Activated CD8-positive, alpha-beta memory T cell treated with anti-CD3 and anti-CD28 coated beads, Interleukin-2, amount 10 ng/mL, durations not matched to agents 7 days and 5 days (primary cell): ENCODE results near the gene GPC6. TPM values are rescaled to one million over a fixed set of nuclear protein-coding genes. Genes with fewer than 3 reads are reported as not detected.

Source experiments
- ATAC-seq: fragments of 150-1000 bp; cut with Tn5 transposase; one replicate; pipeline ENCODE4 v1.10.0; 2021; ENCODE audit warnings: moderate library complexity
- CTCF ChIA-PET: fragments of 350-600 bp; sonication (Branson Sonifier 250); formaldehyde crosslinking; loops from one replicate; lab custom pipeline; 2021; ENCODE audit warnings: antibody characterized with exemption; lab: Charles Lee
- DNase-seq: peaks from one replicate; pipeline ENCODE4 v3.0.0-alpha.2; 2020
- H3K27ac Mint-ChIP-seq: one replicate; pipeline ENCODE4 v1.8.0; 2021; ENCODE audit warnings: mild to moderate bottlenecking, mixed read lengths
- H3K27me3 Mint-ChIP-seq: one replicate; pipeline ENCODE4 v1.8.0; 2021; ENCODE audit warnings: mixed read lengths
- H3K36me3 Mint-ChIP-seq: one replicate; pipeline ENCODE4 v1.8.0; 2021; ENCODE audit warnings: mild to moderate bottlenecking, mixed read lengths
- H3K4me1 Mint-ChIP-seq: one replicate; pipeline ENCODE4 v1.8.0; 2021; ENCODE audit warnings: mixed read lengths
- H3K4me3 Mint-ChIP-seq: one replicate; pipeline ENCODE4 v1.8.0; 2021; ENCODE audit warnings: mild to moderate bottlenecking, moderate library complexity, mixed read lengths
- H3K9me3 Mint-ChIP-seq: one replicate; pipeline ENCODE4 v1.8.0; 2022; ENCODE audit warnings: low read depth, mixed read lengths
- total RNA-seq, 2 experiments: library from RNA; stranded (reverse); gene quantifications; one replicate each; pipeline ENCODE4 v1.2.3, GENCODE V29; 2021

Gene GPC6
- total RNA-seq, 2 experiments from 2014 or later = not detected

- no peak for ATAC-seq
- Mint-ChIP-seq H3K27ac (no peak overlapping the region), H3K4me1 (no peaks in the 10 kb centered on the region), H3K36me3 (no peaks in the 10 kb centered on the region), H3K4me3 (no peak overlapping the region), H3K27me3 (no peaks in the 10 kb centered on the region), H3K9me3 (peaks cover 8% of the 10 kb centered on the region)
- CTCF ChIA-PET = no interaction called here
- no peak for DNase-seq
Measured at GRCh38 chr13:93243375-93244063, 16.9 kb downstream of the GPC6 start.

- Mint-ChIP-seq H3K27ac (no peak overlapping the region), H3K4me3 (no peak overlapping the region), H3K36me3 (no peaks in the 10 kb centered on the region), H3K27me3 (no peaks in the 10 kb centered on the region), H3K9me3 (peaks cover 3% of the 10 kb centered on the region), H3K4me1 (no peaks in the 10 kb centered on the region)
- ATAC-seq (no peak), DNase-seq (no peak)
- CTCF ChIA-PET = no interaction called here
Measured at GRCh38 chr13:93244141-93244917, 17.7 kb downstream of the GPC6 start.

GRCh38 chr13:93244918-93245280, 18.3 kb downstream of the GPC6 start:
- no peak overlapping the region for H3K4me3 Mint-ChIP-seq
- no peaks in the 10 kb centered on the region for H3K36me3 Mint-ChIP-seq
- CTCF ChIA-PET = no interaction called here
- DNase-seq = no peak
- no peaks in the 10 kb centered on the region for H3K9me3 Mint-ChIP-seq
- H3K4me1 Mint-ChIP-seq = no peaks in the 10 kb centered on the region
- ATAC-seq = no peak
- no peak overlapping the region for H3K27ac Mint-ChIP-seq
- H3K27me3 Mint-ChIP-seq = no peaks in the 10 kb centered on the region

GRCh38 chr13:93246069-93246468, 19.5 kb downstream of the GPC6 start:
- CTCF ChIA-PET = no interaction called here
- no peaks in the 10 kb centered on the region for H3K9me3 Mint-ChIP-seq
- DNase-seq (no peak), ATAC-seq (no peak)
- H3K27ac Mint-ChIP-seq = no peak overlapping the region
- no peaks in the 10 kb centered on the region for H3K4me1 Mint-ChIP-seq
- H3K27me3 Mint-ChIP-seq = no peaks in the 10 kb centered on the region
- H3K36me3 Mint-ChIP-seq = no peaks in the 10 kb centered on the region
- H3K4me3 Mint-ChIP-seq = no peak overlapping the region

- CTCF ChIA-PET = no interaction called here
- no peak for ATAC-seq
- Mint-ChIP-seq H3K27me3 (no peaks in the 10 kb centered on the region), H3K4me1 (no peaks in the 10 kb centered on the region), H3K36me3 (no peaks in the 10 kb centered on the region), H3K9me3 (no peaks in the 10 kb centered on the region), H3K4me3 (no peak overlapping the region), H3K27ac (no peak overlapping the region)
- no peak for DNase-seq
Measured at GRCh38 chr13:93248627-93249047, 22.0 kb downstream of the GPC6 start.

- Mint-ChIP-seq H3K36me3 (no peaks in the 10 kb centered on the region), H3K4me1 (no peaks in the 10 kb centered on the region), H3K27me3 (no peaks in the 10 kb centered on the region), H3K27ac (no peak overlapping the region), H3K4me3 (no peak overlapping the region), H3K9me3 (no peaks in the 10 kb centered on the region)
- CTCF ChIA-PET = no interaction called here
- ATAC-seq (no peak), DNase-seq (no peak)
Measured at GRCh38 chr13:93249364-93250306, 23.0 kb downstream of the GPC6 start.

- H3K36me3 Mint-ChIP-seq = no peaks in the 10 kb centered on the region
- CTCF ChIA-PET = no interaction called here
- H3K27ac Mint-ChIP-seq = no peak overlapping the region
- no peak for ATAC-seq
- no peak overlapping the region for H3K4me3 Mint-ChIP-seq
- no peaks in the 10 kb centered on the region for H3K4me1 Mint-ChIP-seq
- DNase-seq = no peak
- no peaks in the 10 kb centered on the region for H3K9me3 Mint-ChIP-seq
- H3K27me3 Mint-ChIP-seq = no peaks in the 10 kb centered on the region
Measured at GRCh38 chr13:93254775-93255174, 28.2 kb downstream of the GPC6 start.

GRCh38 chr13:93256998-93257397, 30.4 kb downstream of the GPC6 start:
- ATAC-seq (no peak), DNase-seq (no peak)
- CTCF ChIA-PET = no interaction called here
- Mint-ChIP-seq H3K36me3 (no peaks in the 10 kb centered on the region), H3K9me3 (no peaks in the 10 kb centered on the region), H3K27me3 (no peaks in the 10 kb centered on the region), H3K4me1 (no peaks in the 10 kb centered on the region), H3K27ac (no peak overlapping the region), H3K4me3 (no peak overlapping the region)

GRCh38 chr13:93259527-93260080, 33.0 kb downstream of the GPC6 start:
- ATAC-seq (no peak), DNase-seq (no peak)
- Mint-ChIP-seq H3K36me3 (no peaks in the 10 kb centered on the region), H3K4me1 (no peaks in the 10 kb centered on the region), H3K27me3 (no peaks in the 10 kb centered on the region), H3K27ac (no peak overlapping the region), H3K9me3 (no peaks in the 10 kb centered on the region), H3K4me3 (no peak overlapping the region)
- CTCF ChIA-PET = no interaction called here

GRCh38 chr13:93260591-93260990, 34.0 kb downstream of the GPC6 start:
- CTCF ChIA-PET = no interaction called here
- ATAC-seq (no peak), DNase-seq (no peak)
- H3K27me3 Mint-ChIP-seq = no peaks in the 10 kb centered on the region
- H3K4me1 Mint-ChIP-seq = no peaks in the 10 kb centered on the region
- H3K36me3 Mint-ChIP-seq = no peaks in the 10 kb centered on the region
- no peak overlapping the region for H3K4me3 Mint-ChIP-seq
- no peak overlapping the region for H3K27ac Mint-ChIP-seq
- H3K9me3 Mint-ChIP-seq = no peaks in the 10 kb centered on the region

- DNase-seq = no peak
- CTCF ChIA-PET = no interaction called here
- no peak overlapping the region for H3K4me3 Mint-ChIP-seq
- H3K4me1 Mint-ChIP-seq = no peaks in the 10 kb centered on the region
- H3K27ac Mint-ChIP-seq = no peak overlapping the region
- no peaks in the 10 kb centered on the region for H3K36me3 Mint-ChIP-seq
- no peak for ATAC-seq
- no peaks in the 10 kb centered on the region for H3K27me3 Mint-ChIP-seq
- no peaks in the 10 kb centered on the region for H3K9me3 Mint-ChIP-seq
Measured at GRCh38 chr13:93262729-93263345, 36.2 kb downstream of the GPC6 start.

- CTCF ChIA-PET = no interaction called here
- H3K36me3 Mint-ChIP-seq = no peaks in the 10 kb centered on the region
- H3K27me3 Mint-ChIP-seq = no peaks in the 10 kb centered on the region
- no peaks in the 10 kb centered on the region for H3K9me3 Mint-ChIP-seq
- no peak for DNase-seq
- H3K27ac Mint-ChIP-seq = no peak overlapping the region
- no peaks in the 10 kb centered on the region for H3K4me1 Mint-ChIP-seq
- ATAC-seq = no peak
- no peak overlapping the region for H3K4me3 Mint-ChIP-seq
Measured at GRCh38 chr13:93264876-93265275, 38.3 kb downstream of the GPC6 start.

GRCh38 chr13:93265800-93266199, 39.2 kb downstream of the GPC6 start:
- H3K36me3 Mint-ChIP-seq = no peaks in the 10 kb centered on the region
- no peak overlapping the region for H3K27ac Mint-ChIP-seq
- no peak for DNase-seq
- no peaks in the 10 kb centered on the region for H3K9me3 Mint-ChIP-seq
- no peaks in the 10 kb centered on the region for H3K4me1 Mint-ChIP-seq
- H3K4me3 Mint-ChIP-seq = no peak overlapping the region
- no peaks in the 10 kb centered on the region for H3K27me3 Mint-ChIP-seq
- CTCF ChIA-PET = no interaction called here
- ATAC-seq = no peak
